ENCODE results near the gene GRB2. TPM values are rescaled to one million over a fixed set of nuclear protein-coding genes. Genes with fewer than 3 reads are reported as not detected.
A peak's percentile ranks its signal among the peaks of the same experiment; 100 is the strongest.
"Not testable (repeated sequence)": the region's sequence is repeated elsewhere in the genome, so short reads cannot be mapped to it uniquely, and the experiment has no call there.

Gene GRB2
- total RNA-seq, 6 donors from 2014 or later = 103 to 168 (median 151) TPM

DNA sequence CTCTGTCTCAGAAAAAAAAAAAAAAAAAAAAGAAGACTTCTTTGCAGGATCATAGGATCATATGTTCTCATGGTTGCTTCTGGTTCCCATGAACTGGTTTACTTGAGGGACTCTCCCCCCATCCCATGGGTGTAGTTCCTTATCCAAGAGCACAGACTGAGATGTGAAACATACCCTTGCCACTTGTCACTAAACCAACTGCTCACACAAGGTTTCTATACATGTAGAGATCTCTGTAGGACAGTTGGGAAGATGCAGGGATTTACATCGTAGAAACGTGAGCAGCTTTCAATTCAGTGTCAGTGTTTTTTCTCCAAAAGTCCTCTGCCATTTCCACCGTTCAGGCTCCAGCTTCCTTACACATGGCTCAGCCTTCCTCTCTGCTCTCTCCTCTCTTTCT lies 39.8 kb upstream of the GRB2 start:
- Histone ChIP-seq H3K36me3 (no peaks in the 10 kb centered on the region), H3K9me3 (no peaks in the 10 kb centered on the region), H3K27me3 (no peaks in the 10 kb centered on the region), H3K4me1 (peaks cover 10 to 30% (median 17%) of the 10 kb centered on the region in 4 donors), H3K4me3 (no peak overlapping the region), H3K27ac (peak overlapping the region in 2 of 4 donors; percentile 80 to 83)
- TF ChIP-seq EP300 (IDR thresholded peaks at IDR 0.05) (no peak), POLR2AphosphoS5 (IDR thresholded peaks at IDR 0.05) (no peak), CTCF (IDR thresholded peaks at IDR 0.05) (no peak), POLR2A (IDR thresholded peaks at IDR 0.05) (no peak)
- DNase-seq = no peak
- no peak for ATAC-seq (ENCODE audit: low FRiP score in 2 of 2)
- WGBS, 2 donors = 74 to 86% methylated on average over 3 of the region's 3 CpGs

DNA sequence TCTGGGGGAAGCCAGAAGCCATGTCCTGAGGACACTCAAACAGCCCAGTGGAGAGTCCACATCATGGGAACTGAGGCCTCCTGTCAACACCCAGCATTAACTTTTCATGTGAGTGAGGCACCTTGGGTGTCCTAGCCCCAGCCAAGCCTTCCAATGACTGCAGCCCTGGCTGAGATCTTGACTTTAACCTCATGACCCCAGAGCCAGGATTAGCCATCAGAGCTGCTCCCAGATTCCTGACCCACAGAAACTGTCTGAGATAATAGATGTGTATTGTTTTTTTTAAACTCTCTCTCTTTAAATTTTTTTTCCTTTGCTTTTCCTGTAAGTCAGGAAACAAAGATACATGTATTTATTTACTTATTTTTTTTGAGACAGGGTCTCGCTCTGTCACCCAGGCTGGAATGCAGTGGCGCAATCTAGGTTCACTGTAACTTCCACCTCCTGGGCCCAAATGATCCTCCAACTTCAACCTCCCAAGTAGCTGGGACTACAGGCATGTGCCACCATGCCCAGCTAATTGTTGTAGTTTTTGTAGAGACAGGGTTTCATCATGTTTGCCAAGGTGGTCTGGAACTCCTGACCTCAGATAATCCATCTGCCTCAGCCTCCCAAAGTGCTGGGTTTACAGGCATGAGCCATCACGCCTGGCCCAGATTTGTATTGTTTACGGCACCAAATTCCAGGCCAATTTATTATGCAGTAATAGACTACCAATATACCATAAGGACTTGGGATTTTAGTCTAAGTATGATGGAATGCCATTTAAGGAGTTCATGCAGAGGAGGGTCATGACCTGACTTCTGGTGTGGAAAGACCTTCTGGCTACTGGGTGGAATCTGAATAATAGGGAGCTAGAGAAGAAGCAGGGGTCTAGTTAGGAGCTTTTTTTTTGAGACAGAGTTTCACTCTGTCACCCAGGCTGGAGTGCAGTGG lies 37.0 kb upstream of the GRB2 start:
- Histone ChIP-seq H3K4me3 (no peak overlapping the region), H3K27me3 (no peaks in the 10 kb centered on the region), H3K4me1 (peaks cover 10 to 30% (median 19%) of the 10 kb centered on the region in 4 donors), H3K36me3 (no peaks in the 10 kb centered on the region), H3K27ac (peak overlapping the region; percentile 37 to 83 (median 71)), H3K9me3 (no peaks in the 10 kb centered on the region)
- 64 to 75% methylated on average over 3 to 4 of the region's 4 CpGs for WGBS, 2 donors
- TF ChIP-seq POLR2A (IDR thresholded peaks at IDR 0.05) (no peak), EP300 (IDR thresholded peaks at IDR 0.05) (no peak), POLR2AphosphoS5 (IDR thresholded peaks at IDR 0.05) (no peak), CTCF (IDR thresholded peaks at IDR 0.05) (no peak)
- ATAC-seq (ENCODE audit: low FRiP score in 2 of 2) (no peak), DNase-seq (no peak)

GRCh38 chr17:75440738-75441448 lies 35.4 kb upstream of the GRB2 start:
- Histone ChIP-seq H3K27me3 (no peaks in the 10 kb centered on the region), H3K27ac (peak overlapping the region; percentile 37 to 83 (median 71)), H3K4me1 (peaks cover 11 to 30% (median 19%) of the 10 kb centered on the region in 4 donors), H3K36me3 (no peaks in the 10 kb centered on the region), H3K4me3 (no peak overlapping the region), H3K9me3 (no peaks in the 10 kb centered on the region)
- TF ChIP-seq POLR2AphosphoS5 (IDR thresholded peaks at IDR 0.05) (peak in 1 of 2 donors; percentile 90), CTCF (IDR thresholded peaks at IDR 0.05) (no peak), EP300 (IDR thresholded peaks at IDR 0.05) (peak in 3 of 4 donors; percentile 76 to 93 (median 87))
- WGBS, 2 donors = 46 to 62% methylated on average over 10 of the region's 10 CpGs
- DNase-seq = no peak
- ATAC-seq (ENCODE audit: low FRiP score in 2 of 2) = peak in 1 of 2 donors; percentile 41

DNA sequence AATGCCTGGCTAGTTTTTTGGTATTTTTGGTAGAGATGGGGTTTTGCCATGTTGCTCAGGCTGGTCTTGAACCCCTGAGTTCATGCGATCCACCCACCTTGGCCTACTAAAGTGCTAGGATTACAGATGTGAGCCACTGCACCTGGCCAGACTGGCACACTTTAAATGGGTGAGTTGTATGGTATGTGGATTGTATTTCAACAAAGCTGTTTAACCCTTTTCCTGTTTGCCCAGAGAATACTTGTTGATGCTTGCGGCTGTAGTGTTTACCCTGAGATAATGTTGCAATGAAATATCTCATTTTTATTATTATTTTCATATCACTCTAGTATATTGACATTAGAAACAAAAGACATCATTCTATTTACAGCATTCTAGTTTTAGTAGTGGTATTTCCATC lies 33.8 kb upstream of the GRB2 start:
- Histone ChIP-seq H3K27ac (peak overlapping the region in 2 of 4 donors; percentile 16 to 80), H3K9me3 (no peaks in the 10 kb centered on the region), H3K36me3 (no peaks in the 10 kb centered on the region), H3K27me3 (no peaks in the 10 kb centered on the region), H3K4me3 (no peak overlapping the region), H3K4me1 (peaks cover 13 to 26% (median 14%) of the 10 kb centered on the region in 4 donors)
- no peak for ATAC-seq (ENCODE audit: low FRiP score in 2 of 2)
- TF ChIP-seq CTCF (IDR thresholded peaks at IDR 0.05) (no peak), EP300 (IDR thresholded peaks at IDR 0.05) (no peak), POLR2A (IDR thresholded peaks at IDR 0.05) (no peak), POLR2AphosphoS5 (IDR thresholded peaks at IDR 0.05) (no peak)
- DNase-seq = no peak
- WGBS, 2 donors = 64 to 73% methylated on average over 2 of the region's 2 CpGs

- H3K27me3 ChIP-seq; DNase-seq; H3K4me3 ChIP-seq; H3K36me3 ChIP-seq; ATAC-seq (ENCODE audit: low FRiP score in 2 of 2); H3K27ac ChIP-seq; H3K9me3 ChIP-seq: not testable (repeated sequence)
- 90 to 95% methylated on average over 7 to 8 of the region's 8 CpGs for WGBS, 2 donors
- peaks cover 6 to 13% (median 11%) of the 10 kb centered on the region in 4 donors for H3K4me1 ChIP-seq
Measured at GRCh38 chr17:75437404-75437803, 31.9 kb upstream of the GRB2 start.

- 93 to 96% methylated on average over 6 of the region's 6 CpGs for WGBS, 2 donors
- H3K4me1 ChIP-seq; H3K27me3 ChIP-seq; ATAC-seq (ENCODE audit: low FRiP score in 2 of 2); H3K27ac ChIP-seq; H3K36me3 ChIP-seq; H3K9me3 ChIP-seq; DNase-seq; H3K4me3 ChIP-seq: not testable (repeated sequence)
Measured at GRCh38 chr17:75434433-75434832, 29.0 kb upstream of the GRB2 start.

Measured in upper lobe of left lung (tissue), 6 donors.